ENCODE results near the gene FAF1.

DNA sequence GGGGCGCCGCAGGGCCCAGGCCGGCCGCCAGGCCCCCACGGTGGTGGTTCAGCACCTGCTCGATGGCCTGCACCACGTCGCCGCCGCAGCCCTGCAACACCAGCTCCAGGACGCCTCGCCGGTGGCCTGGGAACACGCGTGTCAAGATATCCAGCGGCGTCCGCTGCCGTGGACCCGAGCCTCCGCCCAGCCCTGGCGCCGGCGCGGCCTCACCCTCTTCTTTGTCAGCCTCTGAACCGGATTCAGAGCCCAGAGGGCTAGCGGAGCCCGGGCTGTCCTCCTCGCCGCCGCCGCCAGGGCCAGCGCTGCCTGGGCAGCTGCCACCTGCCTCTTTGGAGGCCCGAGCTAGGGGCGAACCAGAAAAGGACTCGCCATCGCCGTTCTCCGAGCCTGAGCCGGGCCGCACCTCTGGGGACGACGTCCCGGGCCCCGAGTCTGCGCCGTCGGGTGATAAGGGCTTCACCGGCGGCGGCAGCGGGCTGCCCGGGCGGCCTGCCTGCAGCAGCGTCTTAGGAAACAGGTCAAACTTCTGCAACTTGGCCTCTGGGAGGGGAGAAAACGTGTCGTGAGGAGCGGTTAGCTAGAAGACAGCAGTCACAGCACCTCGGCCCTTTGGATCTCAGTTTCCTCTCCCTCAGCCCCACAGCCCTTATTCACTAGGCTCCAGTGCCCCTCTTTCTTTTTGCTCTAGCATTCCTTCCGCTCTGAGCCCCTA is 540.7 kb downstream of the FAF1 start:
- TF ChIP-seq CTCF (IDR thresholded peaks at IDR 0.05) (no peak), POLR2A (IDR thresholded peaks at IDR 0.05) (no peak)
